OCI-LY3 (cell line): ENCODE results near the gene CWC27.

ENCODE experiments used
- H2AFZ ChIP-seq: fragments of 200-600, 300-600 bp; shearing (Covaris generic); 2 replicates; pipeline ENCODE4 v1.6.0; 2014; ENCODE audit warnings: antibody characterized with exemption, low read depth, low read length
- H3K27ac ChIP-seq: fragments of 200-600, 300-600 bp; sonication (generic); 2 replicates; pipeline ENCODE4 v1.5.1; 2014; ENCODE audit warnings: mild to moderate bottlenecking, low read length, moderate library complexity, mixed read lengths
- H3K27me3 ChIP-seq: fragments of 200-600, 300-600 bp; sonication (generic); 2 replicates; pipeline ENCODE4 v1.6.1; 2014; ENCODE audit warnings: low read depth, low read length, mixed read lengths
- H3K36me3 ChIP-seq: fragments of 200-600, 300-600 bp; sonication (generic); replicated peaks from 2 replicates; pipeline ENCODE3; 2014; ENCODE audit warnings: low read depth, low read length, mixed read lengths
- H3K4me1 ChIP-seq: fragments of 300-600, 200-600 bp; sonication (generic); 2 replicates; pipeline ENCODE4 v1.6.1; 2014; ENCODE audit warnings: low read length, mixed read lengths
- H3K4me2 ChIP-seq: fragments of 200-600, 300-600 bp; sonication (generic); 2 replicates; pipeline ENCODE4 v1.6.1; 2014; ENCODE audit warnings: low read length, mixed read lengths
- H3K4me3 ChIP-seq: fragments of 300-600, 200-600 bp; sonication (generic); 2 replicates; pipeline ENCODE4 v1.5.1; 2014; ENCODE audit warnings: antibody characterized with exemption, mild to moderate bottlenecking, low read length, moderate library complexity
- H3K79me2 ChIP-seq: fragments of 300-600, 200-600 bp; shearing (Covaris generic); 2 replicates; pipeline ENCODE4 v1.6.1; 2014; ENCODE audit warnings: mild to moderate bottlenecking, low read length, mixed read lengths
- H3K9ac ChIP-seq: fragments of 300-600, 200-600 bp; shearing (Covaris generic); 2 replicates; pipeline ENCODE4 v1.6.0; 2014; ENCODE audit warnings: mild to moderate bottlenecking, low read length, moderate library complexity
- H3K9me3 ChIP-seq: fragments of 200-600, 300-600 bp; shearing (Covaris generic); 2 replicates; pipeline ENCODE4 v1.6.1; 2014; ENCODE audit warnings: low read length, mixed read lengths; ENCODE audit not compliant: insufficient read depth
- H4K20me1 ChIP-seq: fragments of 200-600, 300-600 bp; sonication (generic); 2 replicates; pipeline ENCODE4 v1.6.1; 2016; ENCODE audit warnings: low read length, mixed read lengths; ENCODE audit not compliant: insufficient read depth
- CTCF ChIP-seq: fragments of 200-600, 300-600 bp; sonication (generic); IDR thresholded peaks from 2 replicates; pipeline ENCODE4 v1.5.1; 2014; ENCODE audit warnings: antibody characterized with exemption, low read length, low read depth
- EZH2phosphoT487 ChIP-seq: fragments of 200-600 bp; shearing (Covaris generic); IDR thresholded peaks from 2 replicates; pipeline ENCODE4 v1.6.1; 2018; ENCODE audit warnings: antibody characterized with exemption, mixed run types, low read depth

CWC27 gene

GRCh38 chr5:64792469-64792868, 23.7 kb downstream of the CWC27 start:
- Histone ChIP-seq H4K20me1 (no peaks in the 10 kb centered on the region), H3K27me3 (no peaks in the 10 kb centered on the region), H2AFZ (no peak overlapping the region), H3K79me2 (no peaks in the 10 kb centered on the region), H3K4me2 (no peak overlapping the region), H3K9ac (no peak overlapping the region), H3K9me3 (no peaks in the 10 kb centered on the region), H3K4me3 (no peak overlapping the region), H3K27ac (no peak overlapping the region), H3K36me3 (no peaks in the 10 kb centered on the region), H3K4me1 (no peaks in the 10 kb centered on the region)
- TF ChIP-seq CTCF (no peak), EZH2phosphoT487 (no peak)

GRCh38 chr5:64794053-64794770, 25.5 kb downstream of the CWC27 start:
- Histone ChIP-seq H3K4me1 (no peaks in the 10 kb centered on the region), H2AFZ (no peak overlapping the region), H3K27me3 (no peaks in the 10 kb centered on the region), H3K79me2 (no peaks in the 10 kb centered on the region), H3K36me3 (no peaks in the 10 kb centered on the region), H3K4me2 (no peak overlapping the region), H4K20me1 (no peaks in the 10 kb centered on the region), H3K4me3 (no peak overlapping the region), H3K9ac (no peak overlapping the region), H3K9me3 (no peaks in the 10 kb centered on the region), H3K27ac (no peak overlapping the region)
- TF ChIP-seq CTCF (no peak), EZH2phosphoT487 (no peak)

- H3K4me2 ChIP-seq, result no peak overlapping the region
- no peak overlapping the region for H3K4me3 ChIP-seq
- no peaks in the 10 kb centered on the region for H3K27me3 ChIP-seq
- no peak overlapping the region for H3K27ac ChIP-seq
- H4K20me1 ChIP-seq, result no peaks in the 10 kb centered on the region
- no peaks in the 10 kb centered on the region for H3K4me1 ChIP-seq
- TF ChIP-seq CTCF (no peak), EZH2phosphoT487 (no peak)
- H3K36me3 ChIP-seq, result no peaks in the 10 kb centered on the region
- H3K79me2 ChIP-seq, result no peaks in the 10 kb centered on the region
- no peaks in the 10 kb centered on the region for H3K9me3 ChIP-seq
- no peak overlapping the region for H2AFZ ChIP-seq
- no peak overlapping the region for H3K9ac ChIP-seq
These were observed 27.6 kb downstream of the CWC27 start for GRCh38 chr5:64796301-64796700.

- no peaks in the 10 kb centered on the region for H3K4me1 ChIP-seq
- H4K20me1 ChIP-seq, result no peaks in the 10 kb centered on the region
- no peak overlapping the region for H3K9ac ChIP-seq
- no peaks in the 10 kb centered on the region for H3K36me3 ChIP-seq
- H3K27me3 ChIP-seq, result no peaks in the 10 kb centered on the region
- no peak overlapping the region for H3K4me2 ChIP-seq
- no peak overlapping the region for H2AFZ ChIP-seq
- H3K79me2 ChIP-seq, result no peaks in the 10 kb centered on the region
- H3K27ac ChIP-seq, result no peak overlapping the region
- H3K4me3 ChIP-seq, result no peak overlapping the region
- TF ChIP-seq EZH2phosphoT487, result no peak
- TF ChIP-seq CTCF, result no peak
- H3K9me3 ChIP-seq, result no peaks in the 10 kb centered on the region
These were observed 32.2 kb downstream of the CWC27 start for GRCh38 chr5:64800926-64801325.
